ENCODE measurements around the gene HSD17B14. TPM values are rescaled to one million over a fixed set of nuclear protein-coding genes. Genes with fewer than 3 reads are reported as not detected.

HSD17B14 gene
- total and polyA plus RNA-seq, 9 of the 15 experiments (the other 6 are each of a cell fraction or from before 2014, with no cell fraction given) = 0.16 TPM; not detected in 8

- TF ChIP-seq NR0B1 (IDR thresholded peaks at IDR 0.05; ENCODE audit: partially characterized antibody) (no peak), NUFIP1 (IDR thresholded peaks at IDR 0.05; ENCODE audit: partially characterized antibody) (no peak), RB1 (IDR thresholded peaks at IDR 0.05; ENCODE audit: low read depth) (no peak), SNAPC5 (CRISPR knock-in tag; IDR thresholded peaks at IDR 0.05) (no peak), MAFG (tag; conservative IDR thresholded peaks at IDR 0.05) (peak; percentile 82), MYBL2 (IDR thresholded peaks at IDR 0.05; ENCODE audit: low read depth) (no peak), MYBL2 (CRISPR knock-in tag; IDR thresholded peaks at IDR 0.05; ENCODE audit: borderline replicate concordance) (no peak)
Observed at GRCh38 chr19:48806818-48807589, 29.3 kb downstream of the HSD17B14 start (continued).

GRCh38 chr19:48806518-48806817, 29.8 kb downstream of the HSD17B14 start:
- Histone ChIP-seq H3K9me1 (ENCODE audit: control insufficient read depth, insufficient read depth, low read length) (peaks cover 3% of the 10 kb centered on the region), H4K20me1 (replicated peaks; ENCODE audit: control insufficient read depth, insufficient read depth, low read length) (0 out of 2 replicates have a peak, but pooled peaks cover 3% of the 10 kb centered on the region), H3K4me2 (ENCODE audit: insufficient read depth, low read length) (no peak overlapping the region), H2AFZ (ENCODE audit: low read depth, low read length) (no peak overlapping the region), H3K27ac (ENCODE audit: extremely low read depth, low read depth, low read length) (peak overlapping the region; percentile 72; the same call in 2 of the 3 replicates), H3K36me3 (ENCODE audit: control insufficient read depth, insufficient read depth, low read length) (peaks cover 36% of the 10 kb centered on the region; the same call in 1 of the 3 replicates), H3K9me3 (replicated peaks; ENCODE audit: control insufficient read depth, insufficient read depth, low read depth, low read length) (no peaks in the 10 kb centered on the region), H3K27me3 (ENCODE audit: control insufficient read depth in 2 of 2, insufficient read depth in 2 of 2, low read length in 2 of 2) (no peaks in the 10 kb centered on the region), H3K4me1 (replicated peaks in 1 of 2; ENCODE audit: control insufficient read depth in 2 of 2, insufficient read depth in 2 of 2, low read length in 2 of 2) (peaks cover 24 to 45% of the 10 kb centered on the region in 2 experiments), H3K9ac (ENCODE audit: insufficient read depth in 1 of 2, low read depth in 2 of 2, low read length in 2 of 2) (no peak overlapping the region), H3K4me3 (no peak overlapping the region), H3K79me2 (ENCODE audit: control insufficient read depth, insufficient read depth, low read length) (peaks cover 53% of the 10 kb centered on the region)
- FAIRE-seq (no peak), DNase-seq (ENCODE audit: extremely low read depth in 1 of 4, low spot score in 3 of 4) (peak; percentile 4 to 79 (median 58)), ATAC-seq (no peak)
- ChIA-PET CTCF (ENCODE audit: low intra/inter-chr PET ratio) (no interaction called here), POLR2A (interaction anchor here (0.7 to 2.1 kb wide), 9 partner anchors 8 to 159 kb away, joined by 3 to 14 read pairs (median 4); partner anchors contain the start of genes FTL and IZUMO1)
- WGBS (ENCODE audit: insufficient coverage, low coverage, missing lambda C conversion rate) = 73% methylated on average over 5 of the region's 5 CpGs
- BruUV-seq (replicated peaks) = no TSS peak
- intact Hi-C loops (cut with micrococcal nuclease) (no loop called here), in situ Hi-C loops (cut with MboI) (no loop called here)
- TF ChIP-seq ZNF431 (CRISPR knock-in tag; IDR thresholded peaks at IDR 0.05) (no peak), TEAD1 (CRISPR knock-in tag; IDR thresholded peaks at IDR 0.05) (no peak), ZNF324 (CRISPR knock-in tag; IDR thresholded peaks at IDR 0.05) (no peak), CBFA2T3 (IDR thresholded peaks at IDR 0.05) (no peak), ZNF766 (CRISPR knock-in tag; conservative IDR thresholded peaks at IDR 0.05) (peak; percentile 88), EGR1 (conservative IDR thresholded peaks at IDR 0.05) (no peak), ATF1 (CRISPR knock-in tag; IDR thresholded peaks at IDR 0.05) (no peak), ATF1 (tag; IDR thresholded peaks at IDR 0.05) (no peak), U2AF1 (optimal IDR thresholded peaks at IDR 0.05; ENCODE audit: low read depth, low read length) (no peak), ZNF263 (CRISPR knock-in tag; IDR thresholded peaks at IDR 0.05; ENCODE audit: borderline replicate concordance) (no peak), ZNF143 (CRISPR knock-in tag; IDR thresholded peaks at IDR 0.05) (peak; percentile 98)

Measured in K562 (cell line).